ENCODE data around the gene NPAT.

DNA sequence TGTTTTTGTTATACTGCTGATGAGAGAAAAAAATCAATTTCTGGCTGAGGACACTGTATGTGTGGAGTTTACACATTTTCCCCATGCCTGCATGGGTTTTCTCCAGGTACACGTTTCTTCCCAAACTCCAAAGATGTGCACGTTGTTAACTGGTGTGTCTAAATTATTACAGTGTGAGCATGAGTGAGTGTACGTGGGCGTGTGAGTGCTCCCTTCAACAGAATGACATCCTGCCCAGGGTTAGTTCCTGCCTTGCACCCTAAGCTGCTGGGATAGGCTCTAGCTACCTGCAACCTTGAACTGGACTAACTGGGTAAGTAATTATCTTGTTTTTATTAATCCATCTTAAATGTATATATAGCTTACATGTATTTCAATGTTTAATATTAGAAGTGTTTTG is 5.5 kb downstream of the NPAT start:
- TF ChIP-seq, protein P1, sequence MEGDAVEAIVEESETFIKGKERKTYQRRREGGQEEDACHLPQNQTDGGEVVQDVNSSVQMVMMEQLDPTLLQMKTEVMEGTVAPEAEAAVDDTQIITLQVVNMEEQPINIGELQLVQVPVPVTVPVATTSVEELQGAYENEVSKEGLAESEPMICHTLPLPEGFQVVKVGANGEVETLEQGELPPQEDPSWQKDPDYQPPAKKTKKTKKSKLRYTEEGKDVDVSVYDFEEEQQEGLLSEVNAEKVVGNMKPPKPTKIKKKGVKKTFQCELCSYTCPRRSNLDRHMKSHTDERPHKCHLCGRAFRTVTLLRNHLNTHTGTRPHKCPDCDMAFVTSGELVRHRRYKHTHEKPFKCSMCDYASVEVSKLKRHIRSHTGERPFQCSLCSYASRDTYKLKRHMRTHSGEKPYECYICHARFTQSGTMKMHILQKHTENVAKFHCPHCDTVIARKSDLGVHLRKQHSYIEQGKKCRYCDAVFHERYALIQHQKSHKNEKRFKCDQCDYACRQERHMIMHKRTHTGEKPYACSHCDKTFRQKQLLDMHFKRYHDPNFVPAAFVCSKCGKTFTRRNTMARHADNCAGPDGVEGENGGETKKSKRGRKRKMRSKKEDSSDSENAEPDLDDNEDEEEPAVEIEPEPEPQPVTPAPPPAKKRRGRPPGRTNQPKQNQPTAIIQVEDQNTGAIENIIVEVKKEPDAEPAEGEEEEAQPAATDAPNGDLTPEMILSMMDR (IDR thresholded peaks at IDR 0.05; ENCODE audit: borderline replicate concordance, extremely low read depth, low read length, poor library complexity, severe bottlenecking) = no peak
- TF ChIP-seq EZH2 (IDR thresholded peaks at IDR 0.05; ENCODE audit: borderline replicate concordance, low read depth, low read length, severe bottlenecking) = no peak
